OCI-LY7 (cell line): ENCODE measurements around the gene GNS. TPM values are rescaled to one million over a fixed set of nuclear protein-coding genes. Genes with fewer than 3 reads are reported as not detected.

Experiments used
- BruUV-seq: library from RNA; stranded (reverse); fragments of 400-500 nt; replicated peaks from 2 replicates; lab custom pipeline; 2021; lab: Mats Ljungman, UMichigan
- CTCF ChIA-PET: fragments of 300-600 bp; sonication (Branson Sonifier 250); formaldehyde crosslinking; loops from one replicate; lab custom pipeline; 2022; ENCODE audit warnings: antibody characterized with exemption; ENCODE audit not compliant: unreplicated experiment; lab: Charles Lee
- POLR2A ChIA-PET: fragments of 300-600 bp; sonication (Branson Sonifier 250); formaldehyde crosslinking; loops from one replicate; lab custom pipeline; 2022; ENCODE audit warnings: antibody characterized with exemption; lab: Charles Lee
- DNase-seq: peaks from one replicate; pipeline ENCODE4 v3.0.0-alpha.2; 2015; ENCODE audit warnings: low spot score
- H2AFZ ChIP-seq: fragments of 200-600 bp; sonication (generic), shearing (Covaris generic); 2 replicates; pipeline ENCODE4 v1.6.1; 2014; ENCODE audit warnings: mild to moderate bottlenecking, antibody characterized with exemption, low read length, moderate library complexity
- H3K27ac ChIP-seq: fragments of 200-600 bp; sonication (generic); 2 replicates; pipeline ENCODE4 v1.5.1; 2014; ENCODE audit warnings: mixed run types, low read depth, mild to moderate bottlenecking, moderate library complexity, low read length, inconsistent platforms; ENCODE audit not compliant: poor library complexity, severe bottlenecking
- H3K36me3 ChIP-seq: fragments of 200-600 bp; sonication (generic); 2 replicates; pipeline ENCODE4 v1.6.1; 2014; ENCODE audit warnings: mild to moderate bottlenecking, antibody characterized with exemption, low read length, moderate library complexity, mixed read lengths; ENCODE audit not compliant: insufficient read depth
- H3K4me1 ChIP-seq: fragments of 200-600 bp; sonication (generic); 2 replicates; pipeline ENCODE4 v1.5.1; 2014; ENCODE audit warnings: mild to moderate bottlenecking, low read length; ENCODE audit not compliant: insufficient read depth, poor library complexity, severe bottlenecking
- H3K4me2 ChIP-seq: fragments of 200-600 bp; sonication (generic); 2 replicates; pipeline ENCODE4 v1.6.1; 2014; ENCODE audit warnings: mild to moderate bottlenecking, low read length
- H3K4me3 ChIP-seq: fragments of 200-600 bp; sonication (generic); 2 replicates; pipeline ENCODE4 v1.5.1; 2014; ENCODE audit warnings: mild to moderate bottlenecking, low read depth, low read length; ENCODE audit not compliant: poor library complexity, severe bottlenecking
- H3K79me2 ChIP-seq: fragments of 200-600 bp; sonication (generic); 2 replicates; pipeline ENCODE4 v1.6.1; 2016; ENCODE audit warnings: low read depth, mild to moderate bottlenecking, low read length, moderate library complexity, mixed read lengths; ENCODE audit not compliant: insufficient read depth
- H3K9me2 ChIP-seq: fragments of 200-600 bp; sonication (generic); 2 replicates; pipeline ENCODE4 v1.6.1; 2016; ENCODE audit warnings: mild to moderate bottlenecking, low read length, mixed read lengths; ENCODE audit not compliant: insufficient read depth
- H3K9me3 ChIP-seq: fragments of 200-600 bp; sonication (generic); 2 replicates; pipeline ENCODE4 v1.6.1; 2014; ENCODE audit warnings: mild to moderate bottlenecking, mixed run types, low read length, mixed read lengths
- H4K20me1 ChIP-seq: fragments of 200-600 bp; sonication (generic); 2 replicates; pipeline ENCODE4 v1.6.1; 2014; ENCODE audit warnings: mild to moderate bottlenecking, antibody characterized with exemption, low read length, moderate library complexity, mixed read lengths; ENCODE audit not compliant: insufficient read depth
- CTCF ChIP-seq: fragments of 200-600 bp; sonication (generic); conservative IDR thresholded peaks from 2 replicates; pipeline ENCODE4 v1.5.1; 2014; ENCODE audit warnings: mild to moderate bottlenecking, antibody characterized with exemption, low read length, moderate library complexity, mixed read lengths
- EZH2phosphoT487 ChIP-seq: fragments of 200-600 bp; sonication (generic); IDR thresholded peaks from 2 replicates; pipeline ENCODE4 v1.6.1; 2018; ENCODE audit warnings: low read depth, borderline replicate concordance, mild to moderate bottlenecking, mixed run types, antibody characterized with exemption, low read length, moderate library complexity, mixed read lengths
- intact Hi-C: fragments of 100-400 bp; cut with micrococcal nuclease; formaldehyde crosslinking; loops from one replicate; pipeline ENCODE4 v1.10.0; 2022; ENCODE audit not compliant: unreplicated experiment
- total RNA-seq, 2 experiments: library from RNA; depleted of rRNA in 1 of 2; stranded (reverse); fragments of >200 nt in 1 of 2; shearing (Covaris generic) in 1 of 2; gene quantifications; 2 replicates each; pipeline ENCODE4 v1.2.3, GENCODE V29; 2014 to 2022

GNS gene
- total RNA-seq, 2 experiments from 2014 or later: 8.0 to 16.0 TPM

- CTCF ChIA-PET: no interaction called here
- Histone ChIP-seq H3K9me3 (no peaks in the 10 kb centered on the region), H3K4me2 (no peak overlapping the region), H2AFZ (no peak overlapping the region), H3K27ac (no peak overlapping the region), H3K36me3 (peaks cover 58% of the 10 kb centered on the region), H3K79me2 (peaks cover 27% of the 10 kb centered on the region; the same call in 1 of the 2 replicates), H3K4me1 (peaks cover 5% of the 10 kb centered on the region), H3K4me3 (no peak overlapping the region), H4K20me1 (0 out of 2 replicates have a peak, but pooled peaks cover 6% of the 10 kb centered on the region), H3K9me2 (no peaks in the 10 kb centered on the region)
- no peak for DNase-seq
- POLR2A ChIA-PET: interaction anchor here (1.4 kb wide), 1 partner anchor 17 kb away, joined by 3 read pairs; no protein-coding TSS in a partner anchor
- TF ChIP-seq CTCF: no peak
- no TSS peak for BruUV-seq
- intact Hi-C loops: no loop called here
Observed at GRCh38 chr12:64685050-64685449, 74.2 kb downstream of the GNS start.

- Histone ChIP-seq H3K4me3 (no peak overlapping the region), H3K27ac (no peak overlapping the region), H3K9me3 (no peaks in the 10 kb centered on the region), H3K79me2 (peaks cover 35% of the 10 kb centered on the region; the same call in 1 of the 2 replicates), H3K9me2 (no peaks in the 10 kb centered on the region), H2AFZ (no peak overlapping the region), H4K20me1 (0 out of 2 replicates have a peak, but pooled peaks cover 6% of the 10 kb centered on the region), H3K36me3 (peaks cover 47% of the 10 kb centered on the region), H3K4me2 (no peak overlapping the region), H3K4me1 (peaks cover 5% of the 10 kb centered on the region)
- TF ChIP-seq EZH2phosphoT487: no peak
- TF ChIP-seq CTCF: no peak
- CTCF ChIA-PET: interaction anchor here (0.6 kb wide), 1 partner anchor 23 kb away, joined by 3 read pairs; no protein-coding TSS in a partner anchor
- no peak for DNase-seq
- BruUV-seq: no TSS peak
- intact Hi-C loops: no loop called here
- POLR2A ChIA-PET: interaction anchor here (1.0 to 1.4 kb wide), 2 partner anchors 16 to 43 kb away, joined by 3 to 4 read pairs; no protein-coding TSS in a partner anchor
Observed at GRCh38 chr12:64683816-64684543, 75.2 kb downstream of the GNS start.
